ENCODE results near the gene RANBP1. TPM values are rescaled to one million over a fixed set of nuclear protein-coding genes. Genes with fewer than 3 reads are reported as not detected.

The RANBP1 gene
- total and polyA plus RNA-seq, 12 donors = 31.8 to 71.7 (median 39.0) TPM

GRCh38 chr22:20143883-20144665, 28.2 kb downstream of the RANBP1 start:
- Histone ChIP-seq H3K27me3 (no peaks in the 10 kb centered on the region), H3K36me3 (peaks cover 0 to 60% (median 7%) of the 10 kb centered on the region in 9 donors), H3K27ac (no peak overlapping the region), H3K9me3 (no peaks in the 10 kb centered on the region), H3K4me1 (peaks cover 0 to under 1% (median 0%) of the 10 kb centered on the region in 9 donors), H3K4me3 (no peak overlapping the region)
- intact Hi-C loops (cut with DNase I) = no loop called here
- WGBS, 2 donors = 87 to 88% methylated on average over 19 of the region's 19 CpGs
- TF ChIP-seq CTCF (IDR thresholded peaks at IDR 0.05) = no peak
- DNase-seq = no peak
- ATAC-seq = no peak

DNA sequence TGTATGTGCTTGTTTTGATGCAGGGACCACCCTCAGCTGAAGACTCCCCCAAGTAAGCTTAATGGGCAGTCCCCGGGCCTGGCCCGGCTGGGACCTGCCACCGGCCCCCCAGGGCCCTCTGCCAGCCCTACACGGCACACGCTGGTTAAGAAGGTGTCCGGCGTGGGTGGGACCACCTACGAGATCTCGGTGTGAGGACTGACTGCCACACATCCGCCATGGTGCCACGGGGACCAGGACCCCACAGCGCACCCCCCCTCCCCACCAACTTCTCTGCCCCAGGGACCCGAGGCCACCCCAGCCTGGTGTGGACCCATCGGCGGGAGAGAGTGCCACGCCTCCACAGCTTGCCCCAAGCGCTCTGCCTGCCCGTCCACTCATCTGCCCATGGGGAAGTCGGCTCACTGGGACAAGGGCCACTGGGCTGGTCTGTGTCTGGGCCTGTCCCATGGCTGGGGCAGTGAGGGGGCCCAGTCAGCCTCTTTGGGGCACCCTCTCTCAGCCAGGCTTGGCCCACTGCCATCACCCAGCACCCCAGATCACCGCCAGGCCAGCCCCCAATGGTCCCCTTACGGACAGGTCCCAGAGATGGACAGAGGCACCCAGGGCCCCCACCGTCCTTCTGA, 29.4 kb downstream of the RANBP1 start:
- no peak for DNase-seq
- Histone ChIP-seq H3K4me1 (no peaks in the 10 kb centered on the region), H3K27me3 (no peaks in the 10 kb centered on the region), H3K27ac (no peak overlapping the region), H3K4me3 (no peak overlapping the region), H3K36me3 (peaks cover 0 to 52% (median 5%) of the 10 kb centered on the region in 9 donors), H3K9me3 (no peaks in the 10 kb centered on the region)
- no peak for ATAC-seq
- no peak for TF ChIP-seq CTCF (IDR thresholded peaks at IDR 0.05)
- intact Hi-C loops (cut with DNase I) = no loop called here
- 92 to 94% methylated on average over 22 of the region's 22 CpGs for WGBS, 2 donors

DNA sequence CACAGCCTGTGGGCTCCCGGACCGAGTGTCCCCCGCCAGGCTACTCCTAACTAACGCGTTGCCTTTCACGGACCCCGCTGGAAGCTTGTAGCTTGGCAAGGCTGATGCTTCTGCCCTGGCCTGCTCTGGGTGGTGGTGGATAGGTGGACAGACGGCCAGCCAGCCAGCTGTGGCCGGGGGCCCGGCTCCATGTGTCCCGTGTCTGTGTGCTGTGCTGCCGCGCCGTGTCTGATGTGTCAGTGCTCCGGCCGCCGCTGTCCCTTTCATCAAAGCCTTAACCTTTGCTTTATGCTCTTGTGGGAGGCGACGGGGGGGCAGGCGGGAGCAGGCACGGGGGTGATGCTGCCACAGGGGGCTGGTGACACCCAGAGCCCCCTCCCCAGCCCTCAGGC, 29.9 kb downstream of the RANBP1 start:
- no peaks in the 10 kb centered on the region for H3K4me1 ChIP-seq
- ATAC-seq (no peak), DNase-seq (no peak)
- H3K27me3 ChIP-seq = no peaks in the 10 kb centered on the region
- H3K36me3 ChIP-seq = peaks cover 0 to 50% (median under 1%) of the 10 kb centered on the region in 9 donors
- WGBS, 2 donors = 90 to 91% methylated on average over 21 of the region's 21 CpGs
- H3K27ac ChIP-seq = no peak overlapping the region
- no peak for TF ChIP-seq CTCF (IDR thresholded peaks at IDR 0.05)
- intact Hi-C loops (cut with DNase I) = no loop called here
- no peak overlapping the region for H3K4me3 ChIP-seq
- no peaks in the 10 kb centered on the region for H3K9me3 ChIP-seq

DNA sequence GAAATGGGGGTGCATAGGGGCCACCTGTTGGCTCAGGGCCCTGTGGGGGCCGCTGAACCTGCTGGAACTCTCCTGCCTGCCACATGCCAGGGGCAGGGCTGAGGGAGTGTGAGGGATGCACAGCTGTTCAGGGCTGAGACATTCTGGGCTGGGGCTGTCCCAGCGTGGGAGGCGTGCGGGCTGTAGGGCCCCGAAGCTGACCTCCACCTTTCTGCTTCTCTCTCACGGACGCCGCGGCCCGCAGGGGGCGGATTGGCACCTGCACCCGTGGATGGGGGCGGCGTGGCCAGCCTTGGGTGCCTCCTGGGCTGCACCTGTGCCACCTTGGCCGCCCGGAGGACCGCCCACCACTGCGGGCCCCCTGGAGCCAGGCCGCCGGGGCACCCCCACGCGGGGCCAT, 30.9 kb downstream of the RANBP1 start:
- H3K4me3 ChIP-seq = no peak overlapping the region
- H3K27me3 ChIP-seq = no peaks in the 10 kb centered on the region
- no peak for DNase-seq
- H3K4me1 ChIP-seq = no peaks in the 10 kb centered on the region
- WGBS, 2 donors = 83 to 87% methylated on average over 20 to 22 of the region's 22 CpGs
- H3K9me3 ChIP-seq = no peaks in the 10 kb centered on the region
- H3K36me3 ChIP-seq = peaks cover 0 to 41% (median 0%) of the 10 kb centered on the region in 9 donors
- ATAC-seq = no peak
- intact Hi-C loops (cut with DNase I) = no loop called here
- TF ChIP-seq CTCF (IDR thresholded peaks at IDR 0.05) = no peak
- H3K27ac ChIP-seq = no peak overlapping the region

Data from heart right ventricle (tissue), 16 donors.